IMR-90 (cell line): ENCODE data around the gene SLC2A1. TPM values are rescaled to one million over a fixed set of nuclear protein-coding genes. Genes with fewer than 3 reads are reported as not detected.

Source experiments
- ATAC-seq: fragments of 200-7000 bp; cut with Tn5 transposase; 2 replicates; pipeline ENCODE4 v1.9.1; 2020; ENCODE audit warnings: low read depth, mild to moderate bottlenecking, moderate library complexity
- BruUV-seq: library from RNA; stranded (reverse); fragments of 400-500 nt; replicated peaks from 2 replicates; lab custom pipeline; 2021; lab: Mats Ljungman, UMichigan
- CTCF ChIA-PET: fragments of 300-600 bp; formaldehyde crosslinking; extraction: SDS; loops from one replicate; lab custom pipeline; 2021; ENCODE audit warnings: antibody characterized with exemption; lab: Yijun Ruan, JAX
- POLR2A ChIA-PET: fragments of 300-600 bp; sonication (Branson Sonifier 250); formaldehyde crosslinking; loops from one replicate; lab custom pipeline; 2022; ENCODE audit warnings: antibody characterized with exemption; ENCODE audit not compliant: unreplicated experiment; lab: Charles Lee
- DNase-seq: peaks from one replicate; pipeline ENCODE4 v3.0.0; 2013
- H2AFZ ChIP-seq: replicated peaks from 2 replicates; pipeline ENCODE3; 2013; ENCODE audit warnings: low read length, mild to moderate bottlenecking; ENCODE audit not compliant: poor library complexity
- H2AK5ac ChIP-seq: 2 replicates; pipeline ENCODE4 v1.6.1; 2013; ENCODE audit warnings: low read depth, low read length, inconsistent platforms
- H2AK9ac ChIP-seq: replicated peaks from 2 replicates; pipeline ENCODE3; 2013; ENCODE audit warnings: mild to moderate bottlenecking, low read depth, low read length, moderate library complexity; ENCODE audit not compliant: poor library complexity
- H2BK120ac ChIP-seq: 2 replicates; pipeline ENCODE4 v1.6.1; 2013; ENCODE audit warnings: low read depth, low read length, inconsistent platforms
- H2BK15ac ChIP-seq: 3 replicates; pipeline ENCODE4 v1.6.1; 2013; ENCODE audit warnings: low read depth, low read length, inconsistent platforms
- H2BK20ac ChIP-seq: 2 replicates; pipeline ENCODE4 v1.6.1; 2013; ENCODE audit warnings: low read depth, mild to moderate bottlenecking, inconsistent platforms, low read length, moderate library complexity
- H2BK5ac ChIP-seq: 2 replicates; pipeline ENCODE4 v1.6.1; 2013; ENCODE audit warnings: mild to moderate bottlenecking, low read depth, low read length, inconsistent platforms; ENCODE audit not compliant: poor library complexity, severe bottlenecking
- H3K14ac ChIP-seq: replicated peaks from 2 replicates; pipeline ENCODE4 v1.6.1; 2013; ENCODE audit warnings: low read depth, low read length, inconsistent platforms
- H3K18ac ChIP-seq: 2 replicates; pipeline ENCODE4 v1.6.1; 2013; ENCODE audit warnings: low read depth, low read length, control low read depth
- H3K23ac ChIP-seq: 2 replicates; pipeline ENCODE4 v1.6.1; 2013; ENCODE audit warnings: low read depth, low read length, inconsistent platforms
- H3K27ac ChIP-seq: 2 replicates; pipeline ENCODE4 v1.5.1; 2013; ENCODE audit warnings: mild to moderate bottlenecking, control low read depth, low read length; ENCODE audit not compliant: insufficient read depth
- H3K27me3 ChIP-seq: 2 replicates; pipeline ENCODE4 v1.6.1; 2013; ENCODE audit warnings: low read length; ENCODE audit not compliant: control insufficient read depth, insufficient read depth
- H3K36me3 ChIP-seq: 2 replicates; pipeline ENCODE4 v1.6.1; 2013; ENCODE audit warnings: low read length, mixed read lengths; ENCODE audit not compliant: control insufficient read depth, insufficient read depth
- H3K4ac ChIP-seq: 2 replicates; pipeline ENCODE4 v1.6.1; 2013; ENCODE audit warnings: low read depth, low read length, inconsistent platforms
- H3K4me1 ChIP-seq: 2 replicates; pipeline ENCODE4 v1.6.1; 2013; ENCODE audit warnings: low read length, mixed read lengths; ENCODE audit not compliant: control insufficient read depth, insufficient read depth
- H3K4me2 ChIP-seq: 2 replicates; pipeline ENCODE4 v1.6.1; 2013; ENCODE audit warnings: low read depth, mild to moderate bottlenecking, control low read depth, low read length, moderate library complexity
- H3K4me3 ChIP-seq: 2 replicates; pipeline ENCODE4 v1.5.1; 2013; ENCODE audit warnings: low read depth, mild to moderate bottlenecking, control low read depth, low read length, moderate library complexity; ENCODE audit not compliant: insufficient read depth
- H3K56ac ChIP-seq: 2 replicates; pipeline ENCODE4 v1.6.1; 2013; ENCODE audit warnings: low read length, inconsistent platforms; ENCODE audit not compliant: insufficient read depth; ENCODE audit errors: extremely low read depth
- H3K79me1 ChIP-seq, 2 experiments: 2 replicates each; pipeline ENCODE4 v1.6.1; 2013; ENCODE audit warnings: low read length in 2 of 2, inconsistent platforms in 1 of 2, low read depth in 1 of 2
- H3K9ac ChIP-seq: 2 replicates; pipeline ENCODE4 v1.6.1; 2013; ENCODE audit warnings: low read depth, low read length, control low read depth
- H3K9me1 ChIP-seq: 2 replicates; pipeline ENCODE4 v1.6.1; 2013; ENCODE audit warnings: low read length, inconsistent platforms; ENCODE audit not compliant: insufficient read depth
- H3K9me3 ChIP-seq: 2 replicates; pipeline ENCODE4 v1.6.1; 2013; ENCODE audit warnings: low read length; ENCODE audit not compliant: control insufficient read depth, insufficient read depth
- H4K20me1 ChIP-seq: 2 replicates; pipeline ENCODE4 v1.6.1; 2013; ENCODE audit warnings: low read length, inconsistent platforms; ENCODE audit not compliant: insufficient read depth
- H4K5ac ChIP-seq: 2 replicates; pipeline ENCODE4 v1.6.1; 2013; ENCODE audit warnings: mild to moderate bottlenecking, low read depth, low read length, control low read depth
- H4K8ac ChIP-seq, 2 experiments: 2 replicates each; pipeline ENCODE4 v1.6.1; 2013; ENCODE audit warnings: low read depth in 2 of 2, low read length in 2 of 2, control low read depth in 1 of 2, inconsistent platforms in 1 of 2
- H4K91ac ChIP-seq: 2 replicates; pipeline ENCODE4 v1.6.1; 2013; ENCODE audit warnings: low read depth, low read length, inconsistent platforms; ENCODE audit not compliant: insufficient read depth
- BHLHE40 ChIP-seq: fragments of 150-350 bp; IDR thresholded peaks from 2 replicates; pipeline ENCODE4 v1.6.1; 2016; ENCODE audit warnings: mild to moderate bottlenecking, low read depth, low read length
- CEBPB ChIP-seq: IDR thresholded peaks from 2 replicates; pipeline ENCODE4 v1.6.1; 2012; ENCODE audit warnings: low read depth, low read length, improper control_type of control experiment
- CHD1 ChIP-seq: IDR thresholded peaks from 2 replicates; pipeline ENCODE4 v1.6.1; 2012; ENCODE audit warnings: low read depth, low read length, improper control_type of control experiment
- FOS ChIP-seq: fragments of 150-350 bp; IDR thresholded peaks from 2 replicates; pipeline ENCODE4 v1.6.1; 2016; ENCODE audit warnings: low read depth, low read length
- MAFK ChIP-seq: IDR thresholded peaks from 2 replicates; pipeline ENCODE4 v1.6.1; 2012; ENCODE audit warnings: low read depth, low read length, improper control_type of control experiment
- MAZ ChIP-seq: IDR thresholded peaks from 2 replicates; pipeline ENCODE4 v1.6.1; 2012; ENCODE audit warnings: low read depth, mild to moderate bottlenecking, low read length, improper control_type of control experiment, moderate library complexity, borderline replicate concordance
- MXI1 ChIP-seq: IDR thresholded peaks from 2 replicates; pipeline ENCODE4 v1.6.1; 2012; ENCODE audit warnings: low read depth, mild to moderate bottlenecking, low read length, moderate library complexity, borderline replicate concordance
- NFE2L2 ChIP-seq: fragments of 150-350 bp; IDR thresholded peaks from 2 replicates; pipeline ENCODE4 v1.6.1; 2016; ENCODE audit warnings: low read depth, mild to moderate bottlenecking, low read length
- POLR2A ChIP-seq: IDR thresholded peaks from 2 replicates; pipeline ENCODE4 v1.6.1; 2012; ENCODE audit warnings: mild to moderate bottlenecking, low read depth, low read length
- RAD21 ChIP-seq: IDR thresholded peaks from 2 replicates; pipeline ENCODE4 v1.6.1; 2012; ENCODE audit warnings: low read length, improper control_type of control experiment
- RCOR1 ChIP-seq: IDR thresholded peaks from 2 replicates; pipeline ENCODE4 v1.6.1; 2012; ENCODE audit warnings: mild to moderate bottlenecking, low read length, improper control_type of control experiment; ENCODE audit not compliant: insufficient replicate concordance
- RFX5 ChIP-seq: IDR thresholded peaks from 2 replicates; pipeline ENCODE4 v1.8.0; 2012; ENCODE audit warnings: low read depth, mild to moderate bottlenecking, low read length, moderate library complexity
- SMC3 ChIP-seq: fragments of 150-350 bp; IDR thresholded peaks from 2 replicates; pipeline ENCODE4 v1.6.1; 2016; ENCODE audit warnings: low read depth, mild to moderate bottlenecking, antibody characterized with exemption, low read length, moderate library complexity
- dilution Hi-C: fragments of 300-500 bp; cut with HindIII; formaldehyde crosslinking; loops from one replicate; pipeline ENCODE4 v1.14.3; 2018; ENCODE audit warnings: low sequenced_read_pairs; ENCODE audit not compliant: unreplicated experiment
- in situ Hi-C: fragments of 300-500 bp; cut with MboI; formaldehyde crosslinking; loops from 3 replicates; pipeline ENCODE4 v1.14.3; 2019; ENCODE audit warnings: low sequenced_read_pairs, inconsistent platforms, mixed read lengths
- intact Hi-C: fragments of 100-400 bp; cut with micrococcal nuclease; formaldehyde crosslinking; loops from 2 replicates; pipeline ENCODE4 v1.10.0; 2022
- polyA plus RNA-seq, 3 experiments: library from polyadenylated mRNA; depleted of rRNA; stranded (reverse); fragments of >200 nt; gene quantifications; 2 replicates each; pipeline ENCODE4 v1.2.3, GENCODE V29; 2012; ENCODE audit warnings: low replicate concordance in 1 of 3
- total RNA-seq: library from RNA; depleted of rRNA; stranded (reverse); fragments of >200 nt; gene quantifications from 2 replicates; pipeline ENCODE4 v1.2.3, GENCODE V29; 2012
- TF ChIP-seq, protein P1 (sequence below): conservative IDR thresholded peaks from 2 replicates; pipeline ENCODE4 v1.5.1; 2012; ENCODE audit warnings: mild to moderate bottlenecking, low read depth, low read length, improper control_type of control experiment
- TF ChIP-seq, protein P2 (sequence below): fragments of 150-350 bp; IDR thresholded peaks from 2 replicates; pipeline ENCODE4 v1.6.1; 2016; ENCODE audit warnings: low read depth, mild to moderate bottlenecking, low read length, moderate library complexity, borderline replicate concordance
- TF ChIP-seq, protein P3 (sequence below): fragments of 150-350 bp; IDR thresholded peaks from 2 replicates; pipeline ENCODE4 v1.6.1; 2017; ENCODE audit warnings: mild to moderate bottlenecking, antibody characterized with exemption, low read length, low read depth

The SLC2A1 gene
- total and polyA plus RNA-seq, 2 of the 4 experiments (the other 2 are of a cell fraction): 200 to 395 TPM

DNA sequence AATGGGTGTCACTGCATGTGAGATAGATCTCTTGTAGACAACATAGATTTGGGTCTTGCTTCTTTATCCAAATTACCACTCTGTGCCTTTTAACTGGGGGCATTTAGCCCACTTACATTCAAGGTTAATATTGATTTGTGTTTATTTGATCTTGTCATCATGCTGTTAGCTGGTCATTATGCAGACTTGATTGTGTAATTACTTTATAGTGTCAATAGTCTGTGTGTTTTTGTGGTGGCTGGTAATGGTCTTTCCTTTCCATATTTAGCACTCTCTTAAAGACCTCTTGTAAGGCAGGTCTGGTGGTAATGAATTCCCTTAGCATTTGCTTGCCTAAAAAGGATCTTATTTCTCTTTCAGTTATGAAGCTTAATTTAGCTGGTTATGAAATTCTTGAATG lies 82.7 kb downstream of the SLC2A1 start:
- H4K5ac ChIP-seq: no peak overlapping the region
- no peaks in the 10 kb centered on the region for H3K4me1 ChIP-seq
- ATAC-seq: no peak
- DNase-seq: no peak
- H3K27me3 ChIP-seq: peaks cover 14% of the 10 kb centered on the region
- H2AFZ ChIP-seq: no peak overlapping the region
- no peak overlapping the region for H4K8ac ChIP-seq
- no peaks in the 10 kb centered on the region for H3K36me3 ChIP-seq
- H4K91ac ChIP-seq: no peak overlapping the region
- no peak overlapping the region for H2BK120ac ChIP-seq
- H2BK5ac ChIP-seq: no peak overlapping the region
- BruUV-seq: no TSS peak
- intact Hi-C loops: no loop called here
- H3K18ac ChIP-seq: no peak overlapping the region
- no peak overlapping the region for H3K27ac ChIP-seq
- no peak for TF ChIP-seq MAZ
- TF ChIP-seq SMC3: no peak
- TF ChIP-seq MXI1: no peak
- no peak for TF ChIP-seq POLR2A
- no peak for TF ChIP-seq NFE2L2
- TF ChIP-seq, protein P1, sequence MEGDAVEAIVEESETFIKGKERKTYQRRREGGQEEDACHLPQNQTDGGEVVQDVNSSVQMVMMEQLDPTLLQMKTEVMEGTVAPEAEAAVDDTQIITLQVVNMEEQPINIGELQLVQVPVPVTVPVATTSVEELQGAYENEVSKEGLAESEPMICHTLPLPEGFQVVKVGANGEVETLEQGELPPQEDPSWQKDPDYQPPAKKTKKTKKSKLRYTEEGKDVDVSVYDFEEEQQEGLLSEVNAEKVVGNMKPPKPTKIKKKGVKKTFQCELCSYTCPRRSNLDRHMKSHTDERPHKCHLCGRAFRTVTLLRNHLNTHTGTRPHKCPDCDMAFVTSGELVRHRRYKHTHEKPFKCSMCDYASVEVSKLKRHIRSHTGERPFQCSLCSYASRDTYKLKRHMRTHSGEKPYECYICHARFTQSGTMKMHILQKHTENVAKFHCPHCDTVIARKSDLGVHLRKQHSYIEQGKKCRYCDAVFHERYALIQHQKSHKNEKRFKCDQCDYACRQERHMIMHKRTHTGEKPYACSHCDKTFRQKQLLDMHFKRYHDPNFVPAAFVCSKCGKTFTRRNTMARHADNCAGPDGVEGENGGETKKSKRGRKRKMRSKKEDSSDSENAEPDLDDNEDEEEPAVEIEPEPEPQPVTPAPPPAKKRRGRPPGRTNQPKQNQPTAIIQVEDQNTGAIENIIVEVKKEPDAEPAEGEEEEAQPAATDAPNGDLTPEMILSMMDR: no peak
- TF ChIP-seq CHD1: no peak
- no peak for TF ChIP-seq CEBPB
- TF ChIP-seq, protein P2, sequence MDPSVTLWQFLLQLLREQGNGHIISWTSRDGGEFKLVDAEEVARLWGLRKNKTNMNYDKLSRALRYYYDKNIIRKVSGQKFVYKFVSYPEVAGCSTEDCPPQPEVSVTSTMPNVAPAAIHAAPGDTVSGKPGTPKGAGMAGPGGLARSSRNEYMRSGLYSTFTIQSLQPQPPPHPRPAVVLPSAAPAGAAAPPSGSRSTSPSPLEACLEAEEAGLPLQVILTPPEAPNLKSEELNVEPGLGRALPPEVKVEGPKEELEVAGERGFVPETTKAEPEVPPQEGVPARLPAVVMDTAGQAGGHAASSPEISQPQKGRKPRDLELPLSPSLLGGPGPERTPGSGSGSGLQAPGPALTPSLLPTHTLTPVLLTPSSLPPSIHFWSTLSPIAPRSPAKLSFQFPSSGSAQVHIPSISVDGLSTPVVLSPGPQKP: no peak
- TF ChIP-seq RCOR1: no peak
- TF ChIP-seq MAFK: no peak
- TF ChIP-seq, protein P3, sequence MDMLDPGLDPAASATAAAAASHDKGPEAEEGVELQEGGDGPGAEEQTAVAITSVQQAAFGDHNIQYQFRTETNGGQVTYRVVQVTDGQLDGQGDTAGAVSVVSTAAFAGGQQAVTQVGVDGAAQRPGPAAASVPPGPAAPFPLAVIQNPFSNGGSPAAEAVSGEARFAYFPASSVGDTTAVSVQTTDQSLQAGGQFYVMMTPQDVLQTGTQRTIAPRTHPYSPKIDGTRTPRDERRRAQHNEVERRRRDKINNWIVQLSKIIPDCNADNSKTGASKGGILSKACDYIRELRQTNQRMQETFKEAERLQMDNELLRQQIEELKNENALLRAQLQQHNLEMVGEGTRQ: no peak
- TF ChIP-seq RFX5: no peak
- TF ChIP-seq BHLHE40: no peak
- no peak for TF ChIP-seq RAD21
- no peak for TF ChIP-seq FOS
- no peaks in the 10 kb centered on the region for H3K9me1 ChIP-seq
- H2BK15ac ChIP-seq: no peak overlapping the region
- in situ Hi-C loops: no loop called here
- ChIA-PET CTCF (no interaction called here), POLR2A (no interaction called here)
- H3K23ac ChIP-seq: no peak overlapping the region
- no peak overlapping the region for H3K4me2 ChIP-seq
- peaks cover 4% of the 10 kb centered on the region for H3K9me3 ChIP-seq
- no peak overlapping the region for H3K4me3 ChIP-seq
- H3K79me1 ChIP-seq: no peaks in the 10 kb centered on the region
- H3K14ac ChIP-seq: no peak overlapping the region
- H4K20me1 ChIP-seq: no peaks in the 10 kb centered on the region
- no peak overlapping the region for H2AK9ac ChIP-seq
- no peak overlapping the region for H3K4ac ChIP-seq
- no peak overlapping the region for H3K56ac ChIP-seq
- dilution Hi-C loops: no loop called here
- H3K9ac ChIP-seq: no peak overlapping the region
- no peak overlapping the region for H2AK5ac ChIP-seq
- no peak overlapping the region for H2BK20ac ChIP-seq
